ENCODE results near the gene RPLP2.
A peak's percentile ranks its signal among the peaks of the same experiment; 100 is the strongest.

Gene RPLP2

DNA sequence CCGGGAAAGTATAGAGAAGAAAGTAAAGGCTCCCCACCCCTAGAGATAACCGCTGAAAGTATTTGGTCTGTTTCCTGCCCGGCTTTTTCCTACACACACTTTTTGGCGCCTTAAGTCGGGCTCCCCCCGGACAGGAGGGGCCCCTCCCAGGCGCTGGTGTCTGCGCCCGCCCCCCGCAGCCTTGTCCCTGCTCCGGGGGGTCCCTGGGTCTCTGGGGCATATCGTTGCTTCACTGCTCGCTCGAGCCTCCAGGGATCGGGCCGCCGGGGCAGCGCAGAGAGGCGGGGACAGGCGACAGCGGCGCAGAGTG is 17.0 kb downstream of the RPLP2 start:
- DNase-seq = no peak

DNA sequence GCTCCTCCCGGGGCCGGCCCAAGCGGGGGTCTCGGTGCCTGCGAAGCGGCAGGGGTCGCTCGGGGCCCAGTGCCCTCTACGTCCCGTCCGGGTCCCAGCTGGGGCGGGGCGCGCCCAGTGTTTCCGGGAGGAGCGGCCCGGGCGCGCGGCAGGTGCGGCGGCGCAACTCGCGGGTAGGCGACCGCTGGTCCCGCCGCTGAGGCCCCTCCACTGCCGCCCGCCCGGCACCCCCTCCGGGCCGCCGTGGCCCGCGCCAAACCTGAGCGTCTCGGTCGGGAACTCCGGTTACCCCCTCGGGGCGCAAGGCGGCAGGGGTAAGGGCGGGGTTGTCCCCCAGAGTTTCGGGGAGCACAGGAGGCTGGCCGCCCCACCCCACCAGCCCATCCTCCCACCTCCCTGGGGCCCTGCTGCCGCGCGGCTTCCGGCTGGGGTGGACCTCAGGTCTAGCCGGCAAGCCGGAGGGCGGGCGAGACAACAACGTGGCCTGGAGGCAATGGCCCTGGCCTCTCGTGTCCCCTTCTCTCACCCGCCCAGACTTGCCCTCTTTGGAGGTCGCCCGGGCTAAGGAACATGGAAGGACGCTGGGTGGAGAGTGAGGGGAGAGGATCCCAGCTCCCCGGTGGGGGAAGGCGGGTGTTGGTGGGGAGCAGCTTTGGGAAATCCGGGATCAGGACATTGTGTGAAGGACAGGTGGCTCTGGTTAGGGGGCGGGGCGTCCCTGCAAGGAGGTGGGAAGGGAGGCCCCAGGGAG is 17.6 kb downstream of the RPLP2 start:
- DNase-seq = no peak

DNA sequence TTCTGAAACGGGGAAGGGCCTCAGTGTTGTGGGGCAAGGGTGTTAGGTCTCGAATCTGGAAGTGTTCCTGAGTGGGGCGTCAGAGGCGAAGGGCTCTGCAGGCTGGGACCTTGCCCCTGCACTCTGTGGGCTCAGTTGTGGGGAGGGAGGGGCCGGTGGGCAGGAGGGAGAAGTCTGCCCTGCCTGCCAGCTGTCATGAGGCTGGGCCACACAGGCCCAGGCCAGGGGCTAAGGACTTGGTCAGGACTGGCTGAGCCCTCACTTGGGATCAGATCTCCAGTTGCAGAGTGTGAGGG is 18.1 kb downstream of the RPLP2 start, which contains the start of gene CRACR2B:
Gene CRACR2B (plus strand): TSS at position 23 of the 296 bp plus-strand sequence. CDS start 689 bp downstream, outside the sequence.
- DNase-seq = no peak

DNA sequence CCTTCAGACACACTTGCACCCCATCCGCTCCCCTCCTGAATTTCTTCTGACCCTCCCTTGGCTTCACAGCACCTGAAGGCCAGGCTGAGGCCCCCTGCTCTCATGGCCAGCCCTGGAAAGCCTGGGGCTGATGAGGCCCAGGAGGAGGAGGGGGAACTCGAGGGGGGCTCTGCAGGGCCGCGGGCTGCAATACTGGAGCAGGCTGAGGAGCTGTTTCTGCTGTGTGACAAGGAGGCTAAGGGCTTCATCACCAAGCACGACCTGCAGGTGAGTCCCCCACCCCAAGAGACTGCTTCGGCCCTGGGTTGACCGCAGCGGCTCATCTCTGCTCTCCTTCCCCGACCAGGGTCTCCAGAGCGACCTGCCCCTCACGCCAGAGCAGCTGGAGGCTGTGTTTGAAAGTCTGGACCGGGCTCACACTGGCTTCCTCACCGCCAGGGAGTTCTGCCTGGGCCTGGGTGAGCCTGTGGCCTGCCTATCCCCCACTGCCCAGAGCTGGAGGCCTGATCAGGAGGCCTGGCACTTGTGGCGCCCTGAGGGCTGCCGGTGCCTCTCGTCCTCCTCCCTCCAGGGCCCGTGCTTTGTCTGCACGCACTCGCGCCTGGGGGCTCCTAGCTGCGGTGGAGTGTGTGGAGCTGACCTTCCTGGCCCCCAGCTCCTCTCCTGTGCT is 18.9 kb downstream of the RPLP2 start:
- DNase-seq = no peak

DNA sequence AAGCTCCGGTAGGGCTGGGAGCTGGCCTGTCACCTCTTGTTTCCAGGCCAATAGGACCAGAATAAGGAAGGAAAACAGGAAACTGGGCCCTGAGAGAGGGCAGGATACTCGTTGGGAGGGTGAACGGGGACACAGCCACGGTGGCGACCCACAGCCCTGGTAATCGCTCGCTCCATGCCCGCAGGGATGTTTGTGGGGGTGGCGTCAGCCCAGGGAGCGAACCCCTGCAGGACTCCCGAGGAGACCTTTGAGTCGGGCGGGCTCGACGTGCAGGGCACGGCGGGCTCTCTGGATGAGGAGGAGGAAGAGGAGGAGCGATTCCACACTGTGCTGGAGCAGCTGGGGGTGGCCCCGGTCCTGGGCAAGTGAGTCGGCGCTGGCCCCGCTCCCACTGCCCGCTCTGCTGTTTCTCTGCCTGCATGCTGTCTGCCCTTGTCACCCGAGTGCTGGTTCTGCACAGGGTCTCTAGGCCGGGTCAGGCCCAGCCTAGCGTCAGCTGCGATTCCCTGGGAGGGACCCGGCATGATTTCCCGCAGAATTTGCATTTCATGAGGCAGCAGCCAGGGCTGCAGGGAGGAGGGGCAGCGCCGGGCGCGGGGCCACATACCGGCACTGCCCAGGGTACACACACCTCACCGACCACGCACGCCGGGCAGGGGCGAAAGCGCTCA is 19.5 kb downstream of the RPLP2 start:
- peak; percentile 34 for DNase-seq

GRCh38 chr11:829847-830294 is 20.1 kb downstream of the RPLP2 start:
- DNase-seq = no peak

GRCh38 chr11:830295-831117 is 20.7 kb downstream of the RPLP2 start:
- peak; percentile 65 for DNase-seq

DNA sequence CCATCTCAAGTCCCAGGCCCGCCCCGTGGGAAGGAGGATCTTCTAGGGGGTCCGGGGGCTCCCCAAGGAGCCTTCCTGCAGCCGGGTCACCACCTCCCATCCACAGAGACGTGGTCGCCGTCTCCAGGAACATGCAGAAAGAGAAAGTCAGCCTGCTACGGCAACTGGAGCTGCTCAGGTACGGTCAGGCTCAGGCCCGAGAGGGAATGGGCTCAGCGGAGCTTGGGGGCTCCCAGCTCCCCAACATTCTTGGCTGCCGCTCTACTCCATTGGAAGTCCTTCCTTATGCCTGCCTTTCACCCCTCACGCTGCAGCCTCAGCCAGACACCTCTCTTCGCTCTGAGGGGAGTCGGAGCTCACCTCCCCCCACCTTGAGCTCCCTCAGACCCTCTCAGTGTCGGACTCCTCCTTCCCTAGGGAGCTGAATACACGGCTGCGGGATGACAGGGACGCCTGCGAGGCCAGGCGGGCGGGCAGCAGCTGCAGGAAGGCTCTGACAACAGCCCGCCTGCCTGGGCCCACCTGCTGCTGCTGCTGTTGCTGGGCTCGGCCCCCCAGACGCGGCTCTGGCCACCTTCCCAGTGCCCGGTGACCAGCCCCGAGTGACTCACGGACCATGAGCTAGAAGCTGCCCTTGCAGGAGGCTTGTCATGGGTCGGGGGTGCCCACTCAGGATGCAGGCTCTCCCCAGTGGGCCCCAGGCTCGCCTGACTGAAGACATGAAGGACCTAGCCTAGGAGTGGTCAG is 21.5 kb downstream of the RPLP2 start:
- DNase-seq = peak; percentile 52

GRCh38 chr11:831961-832528 is 22.3 kb downstream of the RPLP2 start:
- DNase-seq = no peak

- peak; percentile 63 for DNase-seq
These were observed 22.9 kb downstream of the RPLP2 start, which contains the start of gene CD151 for GRCh38 chr11:832529-833113. CD151 (plus strand) TSS chr11:832952; CDS start chr11:836070, 3,118 bp downstream.

DNA sequence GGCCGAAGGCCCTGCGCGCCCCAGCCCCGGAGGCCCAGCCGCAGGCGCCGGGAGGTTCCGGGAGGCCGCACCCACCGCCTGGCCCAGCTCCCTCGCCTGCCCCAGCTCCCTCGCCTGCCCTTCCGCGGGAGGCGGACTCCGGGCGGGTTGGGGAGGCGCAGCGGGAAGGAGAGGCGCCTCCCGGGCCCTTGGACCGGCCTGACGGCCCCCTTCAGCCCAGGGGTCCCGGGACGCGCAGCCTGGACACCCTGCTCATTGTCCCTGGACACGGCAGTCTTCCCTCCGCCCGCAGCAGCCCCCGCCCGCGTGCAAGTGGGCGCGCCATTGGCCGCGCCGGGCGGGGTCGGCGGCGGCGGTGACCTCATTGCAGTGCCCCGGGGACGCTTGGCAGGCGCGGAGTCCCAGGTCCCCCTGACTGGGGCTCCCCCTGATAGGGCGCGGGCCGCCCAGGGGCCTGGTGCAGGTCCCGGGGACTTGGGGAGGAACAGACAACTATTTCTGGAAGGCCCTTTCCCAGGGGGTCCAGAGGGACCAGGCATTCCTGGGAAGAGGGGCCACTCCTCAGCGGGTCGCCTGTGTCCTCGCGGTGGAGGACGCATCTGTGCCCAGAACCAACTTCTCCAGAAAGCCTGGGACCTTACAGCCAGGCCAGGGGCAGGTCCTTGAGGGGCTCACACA is 23.5 kb downstream of the RPLP2 start:
- peak; percentile 48 for DNase-seq

GRCh38 chr11:833849-834311 is 24.1 kb downstream of the RPLP2 start:
- DNase-seq = no peak

DNA sequence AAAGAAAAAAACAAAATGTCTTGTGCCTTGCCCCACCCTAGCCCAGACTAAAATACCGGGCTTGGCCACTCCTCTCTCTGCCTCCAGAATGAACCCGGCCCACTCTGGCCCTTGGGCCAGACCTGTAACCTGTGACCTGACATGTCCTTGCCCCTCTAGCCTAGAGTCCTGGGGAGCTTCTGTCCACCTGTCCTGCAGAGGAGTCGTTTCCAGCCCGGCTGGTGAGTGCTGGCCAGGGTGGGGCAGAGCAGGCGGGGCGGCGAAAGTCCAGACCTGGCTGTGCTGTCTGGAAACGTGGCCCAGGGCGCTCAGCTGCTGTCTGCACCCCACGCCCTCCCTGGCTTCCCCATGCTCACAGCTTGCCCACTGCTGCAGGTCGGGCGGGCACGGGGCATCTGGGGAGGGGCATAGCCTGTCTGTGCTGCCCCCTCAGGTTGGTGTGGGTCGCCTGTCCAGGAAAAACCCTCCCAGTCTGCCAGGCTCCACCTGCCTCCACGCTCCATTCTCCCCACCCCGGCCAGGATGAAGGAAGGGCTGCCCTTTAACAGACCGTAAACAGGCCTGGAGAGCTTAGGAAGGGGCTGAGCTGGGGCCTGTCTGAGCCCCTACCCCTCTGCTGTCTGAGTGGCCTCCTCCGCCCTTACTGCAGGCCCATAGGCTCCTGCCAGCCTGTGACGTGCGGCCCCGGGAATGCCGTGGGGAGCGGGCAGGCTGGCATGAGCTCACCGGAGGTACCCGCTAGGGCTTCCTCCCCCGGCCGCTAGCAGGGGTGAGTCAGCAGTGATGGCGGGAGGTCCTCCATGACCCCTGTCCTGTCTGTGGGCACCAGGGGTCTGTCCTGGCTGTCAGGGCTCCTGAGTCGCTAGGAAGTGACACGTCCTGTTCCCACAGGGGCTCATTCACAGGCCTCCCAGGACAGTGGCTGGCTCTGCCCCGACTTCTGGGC is 24.9 kb downstream of the RPLP2 start:
- peak; percentile 65 for DNase-seq

GRCh38 chr11:836274-836673 is 26.5 kb downstream of the RPLP2 start:
- DNase-seq = no peak

- DNase-seq = no peak
These were observed 26.9 kb downstream of the RPLP2 start for GRCh38 chr11:836700-837099.

GRCh38 chr11:837189-837989 is 27.6 kb downstream of the RPLP2 start:
- no peak for DNase-seq

DNA sequence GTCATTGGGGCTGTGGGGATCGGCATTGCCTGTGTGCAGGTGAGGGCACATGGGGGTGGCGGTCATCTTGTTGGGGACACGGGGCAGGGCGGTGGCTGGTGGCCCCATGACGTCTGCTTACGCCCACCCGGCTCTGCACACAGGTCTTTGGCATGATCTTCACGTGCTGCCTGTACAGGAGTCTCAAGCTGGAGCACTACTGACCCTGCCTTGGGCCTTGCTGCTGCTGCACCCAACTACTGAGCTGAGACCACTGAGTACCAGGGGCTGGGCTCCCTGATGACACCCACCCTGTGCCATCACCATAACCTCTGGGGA is 28.2 kb downstream of the RPLP2 start:
- no peak for DNase-seq

GRCh38 chr11:838441-839279 is 28.9 kb downstream of the RPLP2 start:
- no peak for DNase-seq

All from fibroblast of skin of right biceps (primary cell).